ENCODE measurements around the gene THAP5. TPM values are rescaled to one million over a fixed set of nuclear protein-coding genes. Genes with fewer than 3 reads are reported as not detected.

The THAP5 gene
- total RNA-seq, 1 donor from 2014 or later, result 24.0 TPM

- TF ChIP-seq CTCF (conservative IDR thresholded peaks at IDR 0.05), result no peak
- H3K4me3 Mint-ChIP-seq, result no peak overlapping the region
- DNase-seq (ENCODE audit: extremely low spot score, unreplicated experiment), result no peak
- H3K27ac Mint-ChIP-seq, result peak overlapping the region; percentile 56
- H3K27me3 Mint-ChIP-seq, result no peaks in the 10 kb centered on the region
- H3K4me1 Mint-ChIP-seq (ENCODE audit: unreplicated experiment), result peaks cover 4% of the 10 kb centered on the region
- peaks cover 5% of the 10 kb centered on the region for H3K36me3 Mint-ChIP-seq
- H3K9me3 Mint-ChIP-seq, result peaks cover 5% of the 10 kb centered on the region
Observed at GRCh38 chr7:108581655-108582491, 12.4 kb upstream of the THAP5 start.

GRCh38 chr7:108580298-108580697 lies 10.8 kb upstream of the THAP5 start:
- Mint-ChIP-seq H3K9me3 (peaks cover 10% of the 10 kb centered on the region), H3K36me3 (peaks cover 17% of the 10 kb centered on the region), H3K4me3 (no peak overlapping the region), H3K4me1 (ENCODE audit: unreplicated experiment) (peaks cover 8% of the 10 kb centered on the region), H3K27ac (no peak overlapping the region), H3K27me3 (no peaks in the 10 kb centered on the region)
- no peak for TF ChIP-seq CTCF (conservative IDR thresholded peaks at IDR 0.05)
- no peak for DNase-seq (ENCODE audit: extremely low spot score, unreplicated experiment)

GRCh38 chr7:108578937-108579336 lies 9.4 kb upstream of the THAP5 start:
- DNase-seq (ENCODE audit: extremely low spot score, unreplicated experiment), result no peak
- H3K27me3 Mint-ChIP-seq, result no peaks in the 10 kb centered on the region
- TF ChIP-seq CTCF (conservative IDR thresholded peaks at IDR 0.05), result no peak
- peaks cover 9% of the 10 kb centered on the region for H3K4me1 Mint-ChIP-seq (ENCODE audit: unreplicated experiment)
- H3K27ac Mint-ChIP-seq, result no peak overlapping the region
- H3K4me3 Mint-ChIP-seq, result no peak overlapping the region
- H3K9me3 Mint-ChIP-seq, result peaks cover 10% of the 10 kb centered on the region
- H3K36me3 Mint-ChIP-seq, result peaks cover 20% of the 10 kb centered on the region

- TF ChIP-seq CTCF (conservative IDR thresholded peaks at IDR 0.05), result no peak
- no peak for DNase-seq (ENCODE audit: extremely low spot score, unreplicated experiment)
- Mint-ChIP-seq H3K36me3 (peaks cover 30% of the 10 kb centered on the region), H3K9me3 (peaks cover 10% of the 10 kb centered on the region), H3K27me3 (no peaks in the 10 kb centered on the region), H3K27ac (no peak overlapping the region), H3K4me1 (ENCODE audit: unreplicated experiment) (peaks cover 15% of the 10 kb centered on the region), H3K4me3 (no peak overlapping the region)
Observed at GRCh38 chr7:108576116-108576515, 6.6 kb upstream of the THAP5 start.

- Mint-ChIP-seq H3K4me1 (ENCODE audit: unreplicated experiment) (peaks cover 18% of the 10 kb centered on the region), H3K27ac (no peak overlapping the region), H3K4me3 (no peak overlapping the region), H3K9me3 (peaks cover 10% of the 10 kb centered on the region), H3K27me3 (no peaks in the 10 kb centered on the region), H3K36me3 (peaks cover 30% of the 10 kb centered on the region)
- no peak for TF ChIP-seq CTCF (conservative IDR thresholded peaks at IDR 0.05)
- DNase-seq (ENCODE audit: extremely low spot score, unreplicated experiment), result no peak
Observed at GRCh38 chr7:108575156-108575555, 5.7 kb upstream of the THAP5 start.

Data from type B pancreatic cell (in vitro differentiated cells).